Subcutaneous adipose tissue (tissue), 4 donors: ENCODE results near the gene NUSAP1. TPM values are rescaled to one million over a fixed set of nuclear protein-coding genes. Genes with fewer than 3 reads are reported as not detected.

Source experiments
- total RNA-seq, 4 donors: library from RNA; depleted of rRNA; stranded (reverse); fragments of >200 nt; gene quantifications; one replicate each; pipeline ENCODE4 v1.1.0, GENCODE V29; 2016
- TF ChIP-seq, protein P1 (sequence below): fragments of 450-650 bp; IDR thresholded peaks from one replicate; pipeline ENCODE4 v1.5.1; 2016; ENCODE audit warnings: low read depth, mild to moderate bottlenecking, control low read depth, antibody characterized with exemption, moderate library complexity

Gene NUSAP1
- total RNA-seq, 4 donors from 2014 or later: 2.6 to 12.6 (median 5.3) TPM

GRCh38 chr15:41289953-41290352 lies 42.7 kb upstream of the NUSAP1 start:
- TF ChIP-seq, protein P1, sequence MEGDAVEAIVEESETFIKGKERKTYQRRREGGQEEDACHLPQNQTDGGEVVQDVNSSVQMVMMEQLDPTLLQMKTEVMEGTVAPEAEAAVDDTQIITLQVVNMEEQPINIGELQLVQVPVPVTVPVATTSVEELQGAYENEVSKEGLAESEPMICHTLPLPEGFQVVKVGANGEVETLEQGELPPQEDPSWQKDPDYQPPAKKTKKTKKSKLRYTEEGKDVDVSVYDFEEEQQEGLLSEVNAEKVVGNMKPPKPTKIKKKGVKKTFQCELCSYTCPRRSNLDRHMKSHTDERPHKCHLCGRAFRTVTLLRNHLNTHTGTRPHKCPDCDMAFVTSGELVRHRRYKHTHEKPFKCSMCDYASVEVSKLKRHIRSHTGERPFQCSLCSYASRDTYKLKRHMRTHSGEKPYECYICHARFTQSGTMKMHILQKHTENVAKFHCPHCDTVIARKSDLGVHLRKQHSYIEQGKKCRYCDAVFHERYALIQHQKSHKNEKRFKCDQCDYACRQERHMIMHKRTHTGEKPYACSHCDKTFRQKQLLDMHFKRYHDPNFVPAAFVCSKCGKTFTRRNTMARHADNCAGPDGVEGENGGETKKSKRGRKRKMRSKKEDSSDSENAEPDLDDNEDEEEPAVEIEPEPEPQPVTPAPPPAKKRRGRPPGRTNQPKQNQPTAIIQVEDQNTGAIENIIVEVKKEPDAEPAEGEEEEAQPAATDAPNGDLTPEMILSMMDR: no peak

GRCh38 chr15:41291065-41291631 lies 41.5 kb upstream of the NUSAP1 start:
- TF ChIP-seq, protein P1: no peak

DNA sequence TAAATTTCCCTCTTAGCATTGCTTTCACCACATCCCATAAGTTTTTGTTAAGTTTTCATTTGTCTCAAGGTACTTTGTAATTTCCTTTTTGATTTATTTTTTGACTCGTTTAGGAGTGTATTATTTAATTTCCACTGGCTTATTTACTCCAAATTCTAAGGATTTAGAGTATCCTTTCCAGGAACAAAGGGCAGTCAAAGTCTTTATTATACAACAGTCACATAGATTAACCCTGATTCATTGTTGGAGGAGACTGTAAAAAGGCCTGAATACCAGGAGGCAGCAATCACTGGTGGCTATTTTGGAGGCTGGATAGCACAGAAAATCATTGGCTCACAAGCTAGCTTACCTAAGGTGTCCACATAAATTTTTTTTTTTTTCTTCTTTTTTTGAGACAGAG lies 40.2 kb upstream of the NUSAP1 start:
- TF ChIP-seq, protein P1: no peak

DNA sequence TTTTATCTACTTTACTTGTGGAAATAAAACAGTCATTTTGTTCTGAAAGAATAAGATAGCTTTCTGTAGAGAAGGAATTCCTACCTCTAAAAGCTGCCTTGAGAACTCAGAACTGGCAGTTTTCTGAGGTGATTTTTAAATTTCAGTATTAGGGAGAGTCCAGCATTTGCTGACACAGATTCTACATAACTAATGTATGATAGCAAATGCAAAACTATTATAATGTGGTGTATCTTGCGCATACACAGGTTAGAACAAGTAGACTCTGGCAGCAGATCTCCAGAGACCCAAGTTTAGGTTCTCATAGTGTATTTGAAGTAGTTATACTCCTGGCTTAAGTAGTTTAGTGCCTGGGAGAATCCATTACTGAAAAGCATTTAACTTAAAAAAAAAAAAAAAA lies 31.1 kb upstream of the NUSAP1 start:
- TF ChIP-seq, protein P1: no peak

DNA sequence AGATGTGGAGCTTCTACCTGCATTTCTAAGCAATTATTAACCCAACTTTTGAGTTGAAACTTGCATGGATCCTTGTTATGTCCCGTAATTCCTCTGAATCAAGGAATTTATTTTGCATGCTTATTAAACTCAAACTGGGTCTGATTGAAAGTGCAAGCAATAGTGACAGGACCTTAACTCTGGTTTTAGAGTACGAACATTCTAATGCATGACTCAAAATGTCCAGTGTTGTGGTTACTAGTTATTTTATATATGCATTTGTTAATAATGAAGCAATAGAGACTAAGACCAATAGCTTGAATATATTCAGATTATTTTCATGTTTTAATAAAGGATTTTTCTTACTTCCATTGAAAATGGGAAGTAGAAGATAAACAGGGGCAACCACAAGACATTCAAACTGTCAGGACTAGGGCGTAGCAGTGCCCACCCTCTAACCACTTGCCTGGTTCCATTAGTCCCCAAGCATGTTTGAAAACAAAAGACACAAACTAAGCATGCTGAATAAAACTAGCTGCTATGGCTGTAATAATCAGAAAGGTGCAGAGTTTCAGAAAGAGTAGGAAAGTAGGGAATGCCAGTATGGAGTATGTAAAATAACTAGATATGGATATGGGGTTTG lies 28.4 kb upstream of the NUSAP1 start:
- TF ChIP-seq, protein P1: no peak

DNA sequence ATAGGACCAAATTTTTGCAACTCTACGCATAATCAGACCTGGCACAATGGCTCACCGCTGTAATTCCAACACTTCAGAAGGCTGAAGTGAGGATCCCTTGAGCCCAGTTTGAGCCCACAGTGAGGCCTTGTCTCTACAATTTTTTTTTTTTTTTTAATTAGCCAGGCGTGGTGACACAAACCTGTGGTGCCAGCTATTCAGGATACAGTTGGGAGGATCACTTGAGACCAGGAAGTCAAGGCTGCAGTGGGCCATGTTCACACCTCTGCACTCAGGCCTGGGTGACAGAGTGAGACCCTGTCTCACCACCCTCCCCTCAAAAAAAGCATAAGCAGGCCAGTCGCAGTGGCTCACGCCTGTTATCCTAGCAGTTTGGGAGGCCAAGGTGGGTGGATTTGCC lies 25.0 kb upstream of the NUSAP1 start:
- TF ChIP-seq, protein P1: no peak

- TF ChIP-seq, protein P1: no peak
Observed at GRCh38 chr15:41309226-41309905, 23.3 kb upstream of the NUSAP1 start.
